ENCODE data around the gene ASTN2.

Gene ASTN2

GRCh38 chr9:116737152-116737546 lies 677.7 kb downstream of the ASTN2 start:
- H2AFZ ChIP-seq (ENCODE audit: low read depth): no peak overlapping the region

DNA sequence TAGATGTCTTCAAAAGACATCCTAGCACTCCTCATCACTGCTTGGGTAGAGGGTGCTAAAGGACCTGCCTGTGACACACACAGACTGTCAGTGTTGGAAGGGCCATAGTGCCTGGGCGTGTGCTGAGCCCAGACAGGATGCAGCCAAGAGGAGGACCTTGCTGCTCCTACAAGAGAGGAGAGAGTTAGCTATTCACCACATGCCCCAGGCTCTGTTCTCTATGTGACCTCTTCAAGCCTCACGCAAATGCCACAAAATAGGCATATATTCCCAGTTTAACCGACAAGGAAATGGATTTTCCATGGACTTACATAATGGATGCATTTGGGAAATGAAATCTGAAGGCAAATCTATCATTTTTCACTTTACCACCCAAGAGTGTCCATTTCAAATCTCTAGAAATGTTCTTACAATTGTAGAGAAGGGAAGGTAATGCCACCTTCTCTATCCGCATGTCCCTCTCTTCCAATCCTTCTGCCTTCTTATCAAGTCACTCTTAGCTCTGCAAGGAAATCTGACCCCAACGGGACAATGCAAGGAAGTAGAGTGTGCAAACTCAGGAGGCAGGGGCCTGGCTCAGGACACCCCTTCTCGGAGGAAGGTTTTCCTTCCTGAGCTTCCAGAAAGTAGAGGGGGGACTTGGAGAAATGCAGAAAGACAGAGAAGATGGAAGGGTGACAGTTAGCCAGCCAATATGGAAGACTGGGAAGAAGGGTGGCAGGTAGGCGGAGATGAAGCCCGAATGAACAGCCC lies 678.3 kb downstream of the ASTN2 start:
- H3K4me2 ChIP-seq: no peak overlapping the region
- H4K20me1 ChIP-seq (ENCODE audit: insufficient read depth): no peaks in the 10 kb centered on the region
- H2AFZ ChIP-seq (ENCODE audit: low read depth): no peak overlapping the region

More at GRCh38 chr9:116737152-116737546, 677.7 kb downstream of the ASTN2 start:
- Histone ChIP-seq H3K9ac (no peak overlapping the region), H4K20me1 (ENCODE audit: insufficient read depth) (no peaks in the 10 kb centered on the region), H3K79me2 (ENCODE audit: insufficient read depth, low read depth) (no peaks in the 10 kb centered on the region), H3K27me3 (ENCODE audit: insufficient read depth, low read depth) (no peaks in the 10 kb centered on the region), H3K4me1 (ENCODE audit: low read depth, poor library complexity, severe bottlenecking) (no peaks in the 10 kb centered on the region), H3K4me2 (no peak overlapping the region), H3K4me3 (IDR thresholded peaks at IDR 0.05; ENCODE audit: insufficient read depth, low read depth, low read length) (no peak overlapping the region), H3K36me3 (ENCODE audit: insufficient read depth) (no peaks in the 10 kb centered on the region), H3K27ac (no peak overlapping the region)
- TF ChIP-seq, protein P1, sequence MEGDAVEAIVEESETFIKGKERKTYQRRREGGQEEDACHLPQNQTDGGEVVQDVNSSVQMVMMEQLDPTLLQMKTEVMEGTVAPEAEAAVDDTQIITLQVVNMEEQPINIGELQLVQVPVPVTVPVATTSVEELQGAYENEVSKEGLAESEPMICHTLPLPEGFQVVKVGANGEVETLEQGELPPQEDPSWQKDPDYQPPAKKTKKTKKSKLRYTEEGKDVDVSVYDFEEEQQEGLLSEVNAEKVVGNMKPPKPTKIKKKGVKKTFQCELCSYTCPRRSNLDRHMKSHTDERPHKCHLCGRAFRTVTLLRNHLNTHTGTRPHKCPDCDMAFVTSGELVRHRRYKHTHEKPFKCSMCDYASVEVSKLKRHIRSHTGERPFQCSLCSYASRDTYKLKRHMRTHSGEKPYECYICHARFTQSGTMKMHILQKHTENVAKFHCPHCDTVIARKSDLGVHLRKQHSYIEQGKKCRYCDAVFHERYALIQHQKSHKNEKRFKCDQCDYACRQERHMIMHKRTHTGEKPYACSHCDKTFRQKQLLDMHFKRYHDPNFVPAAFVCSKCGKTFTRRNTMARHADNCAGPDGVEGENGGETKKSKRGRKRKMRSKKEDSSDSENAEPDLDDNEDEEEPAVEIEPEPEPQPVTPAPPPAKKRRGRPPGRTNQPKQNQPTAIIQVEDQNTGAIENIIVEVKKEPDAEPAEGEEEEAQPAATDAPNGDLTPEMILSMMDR (conservative IDR thresholded peaks at IDR 0.05; ENCODE audit: low read depth, low read length): peak; percentile 64

GRCh38 chr9:116733010-116733641 lies 681.7 kb downstream of the ASTN2 start:
- H3K4me3 ChIP-seq (IDR thresholded peaks at IDR 0.05; ENCODE audit: insufficient read depth, low read depth, low read length): no peak overlapping the region
- H3K36me3 ChIP-seq (ENCODE audit: insufficient read depth): no peaks in the 10 kb centered on the region
- H4K20me1 ChIP-seq (ENCODE audit: insufficient read depth): no peaks in the 10 kb centered on the region
- H3K79me2 ChIP-seq (ENCODE audit: insufficient read depth, low read depth): no peaks in the 10 kb centered on the region
- H3K27me3 ChIP-seq (ENCODE audit: insufficient read depth, low read depth): no peaks in the 10 kb centered on the region
- no peak overlapping the region for H3K27ac ChIP-seq
- TF ChIP-seq, protein P1 (conservative IDR thresholded peaks at IDR 0.05; ENCODE audit: low read depth, low read length): no peak
- no peaks in the 10 kb centered on the region for H3K4me1 ChIP-seq (ENCODE audit: low read depth, poor library complexity, severe bottlenecking)
- H2AFZ ChIP-seq (ENCODE audit: low read depth): no peak overlapping the region
- no peak overlapping the region for H3K4me2 ChIP-seq
- no peak overlapping the region for H3K9ac ChIP-seq

More for the DNA sequence above, 678.3 kb downstream of the ASTN2 start:
- H3K9ac ChIP-seq: no peak overlapping the region
- H3K79me2 ChIP-seq (ENCODE audit: insufficient read depth, low read depth): no peaks in the 10 kb centered on the region
- TF ChIP-seq, protein P1 (conservative IDR thresholded peaks at IDR 0.05; ENCODE audit: low read depth, low read length): no peak
- no peaks in the 10 kb centered on the region for H3K36me3 ChIP-seq (ENCODE audit: insufficient read depth)
- H3K27me3 ChIP-seq (ENCODE audit: insufficient read depth, low read depth): no peaks in the 10 kb centered on the region
- H3K27ac ChIP-seq: no peak overlapping the region
- no peaks in the 10 kb centered on the region for H3K4me1 ChIP-seq (ENCODE audit: low read depth, poor library complexity, severe bottlenecking)
- H3K4me3 ChIP-seq (IDR thresholded peaks at IDR 0.05; ENCODE audit: insufficient read depth, low read depth, low read length): no peak overlapping the region

DNA sequence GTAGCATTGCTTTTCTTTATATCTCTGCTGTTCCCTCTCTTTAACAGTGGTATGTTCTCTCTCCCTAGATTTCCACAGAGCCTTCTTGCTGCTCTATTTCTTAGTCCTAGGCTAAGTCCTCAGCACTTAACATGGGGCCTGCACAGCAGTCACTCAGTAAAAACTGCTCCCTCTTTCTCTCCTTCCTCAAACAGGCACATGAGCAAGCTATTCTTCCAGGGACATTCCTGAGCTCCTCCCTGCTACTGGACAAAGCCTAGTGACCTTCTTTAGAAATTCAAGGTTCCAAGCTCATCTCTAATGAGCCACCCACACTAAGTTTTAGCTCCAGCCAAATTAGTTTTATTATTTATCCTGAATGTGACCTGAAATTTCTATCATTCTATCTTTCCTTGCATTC lies 688.3 kb downstream of the ASTN2 start:
- no peaks in the 10 kb centered on the region for H3K36me3 ChIP-seq (ENCODE audit: insufficient read depth)
- TF ChIP-seq, protein P1 (conservative IDR thresholded peaks at IDR 0.05; ENCODE audit: low read depth, low read length): no peak
- no peaks in the 10 kb centered on the region for H3K4me1 ChIP-seq (ENCODE audit: low read depth, poor library complexity, severe bottlenecking)
- no peaks in the 10 kb centered on the region for H4K20me1 ChIP-seq (ENCODE audit: insufficient read depth)
- no peaks in the 10 kb centered on the region for H3K79me2 ChIP-seq (ENCODE audit: insufficient read depth, low read depth)
- H3K4me2 ChIP-seq: no peak overlapping the region
- H2AFZ ChIP-seq (ENCODE audit: low read depth): no peak overlapping the region
- no peak overlapping the region for H3K4me3 ChIP-seq (IDR thresholded peaks at IDR 0.05; ENCODE audit: insufficient read depth, low read depth, low read length)
- no peak overlapping the region for H3K27ac ChIP-seq
- no peaks in the 10 kb centered on the region for H3K27me3 ChIP-seq (ENCODE audit: insufficient read depth, low read depth)
- no peak overlapping the region for H3K9ac ChIP-seq
